Thoracic aorta (tissue), 2 donors: ENCODE data around the gene BDKRB1. TPM values are rescaled to one million over a fixed set of nuclear protein-coding genes. Genes with fewer than 3 reads are reported as not detected.

Source experiments
- ATAC-seq: fragments of 150-250 bp; one replicate; pipeline ENCODE4 v1.8.0; 2017; ENCODE audit warnings: low read depth; ENCODE audit not compliant: insufficient number of reproducible peaks, low FRiP score
- DNase-seq: peaks from one replicate; pipeline ENCODE4 v3.0.0-alpha.2; 2020; ENCODE audit warnings: low spot score
- H3K27ac ChIP-seq, 2 donors: fragments of 200-600 bp; sonication (generic); 1 replicate in 1 of 2; 2 replicates in 1 of 2; pipeline ENCODE4 v1.5.1; 2016; ENCODE audit warnings: mild to moderate bottlenecking in 2 of 2, moderate library complexity in 2 of 2
- H3K27me3 ChIP-seq: fragments of 200-600 bp; sonication (generic); replicated peaks from 2 replicates; pipeline ENCODE4 v1.6.0; 2016; ENCODE audit warnings: mild to moderate bottlenecking; ENCODE audit not compliant: insufficient read depth
- H3K36me3 ChIP-seq: fragments of 200-600 bp; sonication (generic); one replicate; pipeline ENCODE4 v1.5.1; 2016
- H3K4me1 ChIP-seq, 2 donors: fragments of 200-600 bp; sonication (generic); 1 replicate in 1 of 2; 2 replicates in 1 of 2; pipeline versions ENCODE4 v1.5.1 to v1.6.0; 2016; ENCODE audit warnings: low read depth in 2 of 2, mild to moderate bottlenecking in 1 of 2; ENCODE audit not compliant: control insufficient read depth in 1 of 2
- H3K4me3 ChIP-seq: fragments of 200-600 bp; sonication (generic); 2 replicates; pipeline ENCODE4 v1.5.1; 2016; ENCODE audit warnings: mild to moderate bottlenecking
- H3K9me3 ChIP-seq: fragments of 200-600 bp; sonication (generic); 2 replicates; pipeline ENCODE4 v1.5.1; 2016
- CTCF ChIP-seq: fragments of 200-600 bp; sonication (generic); IDR thresholded peaks from one replicate; pipeline ENCODE4 v1.5.1; 2019; ENCODE audit warnings: antibody characterized with exemption
- total RNA-seq, 2 donors: library from RNA; depleted of rRNA; stranded (reverse); fragments of >200 nt; gene quantifications; one replicate each; pipeline versions ENCODE4 v1.1.0 to v1.2.3, GENCODE V29; 2016

BDKRB1 gene
- total RNA-seq, 2 donors from 2014 or later: 1.8 TPM; not detected in 1

GRCh38 chr14:96272777-96273473 is 16.9 kb downstream of the BDKRB1 start:
- H3K4me1 ChIP-seq: no peaks in the 10 kb centered on the region
- ATAC-seq: no peak
- TF ChIP-seq CTCF: no peak
- H3K27me3 ChIP-seq: no peaks in the 10 kb centered on the region
- H3K27ac ChIP-seq: no peak overlapping the region
- no peak overlapping the region for H3K4me3 ChIP-seq
- H3K9me3 ChIP-seq: peaks cover 5% of the 10 kb centered on the region
- no peaks in the 10 kb centered on the region for H3K36me3 ChIP-seq
- no peak for DNase-seq

- Histone ChIP-seq H3K4me1 (no peaks in the 10 kb centered on the region), H3K27me3 (no peaks in the 10 kb centered on the region), H3K9me3 (peaks cover 8% of the 10 kb centered on the region), H3K4me3 (no peak overlapping the region), H3K36me3 (no peaks in the 10 kb centered on the region), H3K27ac (no peak overlapping the region)
- no peak for DNase-seq
- TF ChIP-seq CTCF: no peak
- no peak for ATAC-seq
Measured at GRCh38 chr14:96273629-96274028, 17.6 kb downstream of the BDKRB1 start.

GRCh38 chr14:96274122-96274521 is 18.1 kb downstream of the BDKRB1 start:
- TF ChIP-seq CTCF: no peak
- no peak for ATAC-seq
- Histone ChIP-seq H3K27me3 (no peaks in the 10 kb centered on the region), H3K9me3 (peaks cover 8% of the 10 kb centered on the region), H3K4me3 (no peak overlapping the region), H3K27ac (no peak overlapping the region), H3K4me1 (no peaks in the 10 kb centered on the region), H3K36me3 (no peaks in the 10 kb centered on the region)
- DNase-seq: no peak

GRCh38 chr14:96274543-96274942 is 18.5 kb downstream of the BDKRB1 start:
- no peaks in the 10 kb centered on the region for H3K4me1 ChIP-seq
- no peaks in the 10 kb centered on the region for H3K36me3 ChIP-seq
- no peak overlapping the region for H3K4me3 ChIP-seq
- H3K27me3 ChIP-seq: no peaks in the 10 kb centered on the region
- no peak for TF ChIP-seq CTCF
- no peak for DNase-seq
- no peak overlapping the region for H3K27ac ChIP-seq
- peaks cover 8% of the 10 kb centered on the region for H3K9me3 ChIP-seq
- ATAC-seq: no peak

- no peaks in the 10 kb centered on the region for H3K36me3 ChIP-seq
- peaks cover 8% of the 10 kb centered on the region for H3K9me3 ChIP-seq
- ATAC-seq (no peak), DNase-seq (no peak)
- no peaks in the 10 kb centered on the region for H3K27me3 ChIP-seq
- no peaks in the 10 kb centered on the region for H3K4me1 ChIP-seq
- no peak overlapping the region for H3K4me3 ChIP-seq
- H3K27ac ChIP-seq: no peak overlapping the region
- peak; percentile 77 for TF ChIP-seq CTCF
Measured at GRCh38 chr14:96275177-96276112, 19.4 kb downstream of the BDKRB1 start.
